IMR-90 (cell line): ENCODE data around the gene MED12. TPM values are rescaled to one million over a fixed set of nuclear protein-coding genes. Genes with fewer than 3 reads are reported as not detected.

ENCODE experiments used
- ATAC-seq: fragments of 200-7000 bp; cut with Tn5 transposase; 2 replicates; pipeline ENCODE4 v1.9.1; 2020; ENCODE audit warnings: low read depth, mild to moderate bottlenecking, moderate library complexity
- BruUV-seq: library from RNA; stranded (reverse); fragments of 400-500 nt; replicated peaks from 2 replicates; lab custom pipeline; 2021; lab: Mats Ljungman, UMichigan
- CTCF ChIA-PET: fragments of 300-600 bp; formaldehyde crosslinking; extraction: SDS; loops from one replicate; lab custom pipeline; 2021; ENCODE audit warnings: antibody characterized with exemption; lab: Yijun Ruan, JAX
- POLR2A ChIA-PET: fragments of 300-600 bp; sonication (Branson Sonifier 250); formaldehyde crosslinking; loops from one replicate; lab custom pipeline; 2022; ENCODE audit warnings: antibody characterized with exemption; ENCODE audit not compliant: unreplicated experiment; lab: Charles Lee
- DNase-seq: peaks from one replicate; pipeline ENCODE4 v3.0.0; 2013
- H2AFZ ChIP-seq: replicated peaks from 2 replicates; pipeline ENCODE3; 2013; ENCODE audit warnings: low read length, mild to moderate bottlenecking; ENCODE audit not compliant: poor library complexity
- H2AK5ac ChIP-seq: 2 replicates; pipeline ENCODE4 v1.6.1; 2013; ENCODE audit warnings: low read depth, low read length, inconsistent platforms
- H2AK9ac ChIP-seq: replicated peaks from 2 replicates; pipeline ENCODE3; 2013; ENCODE audit warnings: mild to moderate bottlenecking, low read depth, low read length, moderate library complexity; ENCODE audit not compliant: poor library complexity
- H2BK120ac ChIP-seq: 2 replicates; pipeline ENCODE4 v1.6.1; 2013; ENCODE audit warnings: low read depth, low read length, inconsistent platforms
- H2BK15ac ChIP-seq: 3 replicates; pipeline ENCODE4 v1.6.1; 2013; ENCODE audit warnings: low read depth, low read length, inconsistent platforms
- H2BK20ac ChIP-seq: 2 replicates; pipeline ENCODE4 v1.6.1; 2013; ENCODE audit warnings: low read depth, mild to moderate bottlenecking, inconsistent platforms, low read length, moderate library complexity
- H2BK5ac ChIP-seq: 2 replicates; pipeline ENCODE4 v1.6.1; 2013; ENCODE audit warnings: mild to moderate bottlenecking, low read depth, low read length, inconsistent platforms; ENCODE audit not compliant: poor library complexity, severe bottlenecking
- H3K14ac ChIP-seq: replicated peaks from 2 replicates; pipeline ENCODE4 v1.6.1; 2013; ENCODE audit warnings: low read depth, low read length, inconsistent platforms
- H3K18ac ChIP-seq: 2 replicates; pipeline ENCODE4 v1.6.1; 2013; ENCODE audit warnings: low read depth, low read length, control low read depth
- H3K23ac ChIP-seq: 2 replicates; pipeline ENCODE4 v1.6.1; 2013; ENCODE audit warnings: low read depth, low read length, inconsistent platforms
- H3K27ac ChIP-seq: 2 replicates; pipeline ENCODE4 v1.5.1; 2013; ENCODE audit warnings: mild to moderate bottlenecking, control low read depth, low read length; ENCODE audit not compliant: insufficient read depth
- H3K27me3 ChIP-seq: 2 replicates; pipeline ENCODE4 v1.6.1; 2013; ENCODE audit warnings: low read length; ENCODE audit not compliant: control insufficient read depth, insufficient read depth
- H3K36me3 ChIP-seq: 2 replicates; pipeline ENCODE4 v1.6.1; 2013; ENCODE audit warnings: low read length, mixed read lengths; ENCODE audit not compliant: control insufficient read depth, insufficient read depth
- H3K4ac ChIP-seq: 2 replicates; pipeline ENCODE4 v1.6.1; 2013; ENCODE audit warnings: low read depth, low read length, inconsistent platforms
- H3K4me1 ChIP-seq: 2 replicates; pipeline ENCODE4 v1.6.1; 2013; ENCODE audit warnings: low read length, mixed read lengths; ENCODE audit not compliant: control insufficient read depth, insufficient read depth
- H3K4me2 ChIP-seq: 2 replicates; pipeline ENCODE4 v1.6.1; 2013; ENCODE audit warnings: low read depth, mild to moderate bottlenecking, control low read depth, low read length, moderate library complexity
- H3K4me3 ChIP-seq: 2 replicates; pipeline ENCODE4 v1.5.1; 2013; ENCODE audit warnings: low read depth, mild to moderate bottlenecking, control low read depth, low read length, moderate library complexity; ENCODE audit not compliant: insufficient read depth
- H3K56ac ChIP-seq: 2 replicates; pipeline ENCODE4 v1.6.1; 2013; ENCODE audit warnings: low read length, inconsistent platforms; ENCODE audit not compliant: insufficient read depth; ENCODE audit errors: extremely low read depth
- H3K79me1 ChIP-seq, 2 experiments: 2 replicates each; pipeline ENCODE4 v1.6.1; 2013; ENCODE audit warnings: low read length in 2 of 2, inconsistent platforms in 1 of 2, low read depth in 1 of 2
- H3K9ac ChIP-seq: 2 replicates; pipeline ENCODE4 v1.6.1; 2013; ENCODE audit warnings: low read depth, low read length, control low read depth
- H3K9me1 ChIP-seq: 2 replicates; pipeline ENCODE4 v1.6.1; 2013; ENCODE audit warnings: low read length, inconsistent platforms; ENCODE audit not compliant: insufficient read depth
- H3K9me3 ChIP-seq: 2 replicates; pipeline ENCODE4 v1.6.1; 2013; ENCODE audit warnings: low read length; ENCODE audit not compliant: control insufficient read depth, insufficient read depth
- H4K20me1 ChIP-seq: 2 replicates; pipeline ENCODE4 v1.6.1; 2013; ENCODE audit warnings: low read length, inconsistent platforms; ENCODE audit not compliant: insufficient read depth
- H4K5ac ChIP-seq: 2 replicates; pipeline ENCODE4 v1.6.1; 2013; ENCODE audit warnings: mild to moderate bottlenecking, low read depth, low read length, control low read depth
- H4K8ac ChIP-seq, 2 experiments: 2 replicates each; pipeline ENCODE4 v1.6.1; 2013; ENCODE audit warnings: low read depth in 2 of 2, low read length in 2 of 2, control low read depth in 1 of 2, inconsistent platforms in 1 of 2
- H4K91ac ChIP-seq: 2 replicates; pipeline ENCODE4 v1.6.1; 2013; ENCODE audit warnings: low read depth, low read length, inconsistent platforms; ENCODE audit not compliant: insufficient read depth
- BHLHE40 ChIP-seq: fragments of 150-350 bp; IDR thresholded peaks from 2 replicates; pipeline ENCODE4 v1.6.1; 2016; ENCODE audit warnings: mild to moderate bottlenecking, low read depth, low read length
- CEBPB ChIP-seq: IDR thresholded peaks from 2 replicates; pipeline ENCODE4 v1.6.1; 2012; ENCODE audit warnings: low read depth, low read length, improper control_type of control experiment
- CHD1 ChIP-seq: IDR thresholded peaks from 2 replicates; pipeline ENCODE4 v1.6.1; 2012; ENCODE audit warnings: low read depth, low read length, improper control_type of control experiment
- CTCF ChIP-seq: conservative IDR thresholded peaks from 2 replicates; pipeline ENCODE4 v1.5.1; 2012; ENCODE audit warnings: mild to moderate bottlenecking, low read depth, low read length, improper control_type of control experiment
- ELK1 ChIP-seq: fragments of 150-350 bp; IDR thresholded peaks from 2 replicates; pipeline ENCODE4 v1.6.1; 2016; ENCODE audit warnings: low read depth, mild to moderate bottlenecking, low read length, moderate library complexity, borderline replicate concordance
- FOS ChIP-seq: fragments of 150-350 bp; IDR thresholded peaks from 2 replicates; pipeline ENCODE4 v1.6.1; 2016; ENCODE audit warnings: low read depth, low read length
- MAFK ChIP-seq: IDR thresholded peaks from 2 replicates; pipeline ENCODE4 v1.6.1; 2012; ENCODE audit warnings: low read depth, low read length, improper control_type of control experiment
- MAZ ChIP-seq: IDR thresholded peaks from 2 replicates; pipeline ENCODE4 v1.6.1; 2012; ENCODE audit warnings: low read depth, mild to moderate bottlenecking, low read length, improper control_type of control experiment, moderate library complexity, borderline replicate concordance
- MXI1 ChIP-seq: IDR thresholded peaks from 2 replicates; pipeline ENCODE4 v1.6.1; 2012; ENCODE audit warnings: low read depth, mild to moderate bottlenecking, low read length, moderate library complexity, borderline replicate concordance
- NFE2L2 ChIP-seq: fragments of 150-350 bp; IDR thresholded peaks from 2 replicates; pipeline ENCODE4 v1.6.1; 2016; ENCODE audit warnings: low read depth, mild to moderate bottlenecking, low read length
- POLR2A ChIP-seq: IDR thresholded peaks from 2 replicates; pipeline ENCODE4 v1.6.1; 2012; ENCODE audit warnings: mild to moderate bottlenecking, low read depth, low read length
- RAD21 ChIP-seq: IDR thresholded peaks from 2 replicates; pipeline ENCODE4 v1.6.1; 2012; ENCODE audit warnings: low read length, improper control_type of control experiment
- RCOR1 ChIP-seq: IDR thresholded peaks from 2 replicates; pipeline ENCODE4 v1.6.1; 2012; ENCODE audit warnings: mild to moderate bottlenecking, low read length, improper control_type of control experiment; ENCODE audit not compliant: insufficient replicate concordance
- RFX5 ChIP-seq: IDR thresholded peaks from 2 replicates; pipeline ENCODE4 v1.8.0; 2012; ENCODE audit warnings: low read depth, mild to moderate bottlenecking, low read length, moderate library complexity
- SMC3 ChIP-seq: fragments of 150-350 bp; IDR thresholded peaks from 2 replicates; pipeline ENCODE4 v1.6.1; 2016; ENCODE audit warnings: low read depth, mild to moderate bottlenecking, antibody characterized with exemption, low read length, moderate library complexity
- USF2 ChIP-seq: fragments of 150-350 bp; IDR thresholded peaks from 2 replicates; pipeline ENCODE4 v1.6.1; 2017; ENCODE audit warnings: mild to moderate bottlenecking, antibody characterized with exemption, low read length, low read depth
- WGBS, 2 experiments: methylation state at CpG; one replicate each; pipeline versions ENCODE4 v1.1.5 to v1.1.7; 2013; ENCODE audit warnings: missing lambda C conversion rate in 2 of 2; ENCODE audit not compliant: insufficient read length in 1 of 2; ENCODE audit errors: extremely low coverage in 2 of 2; 5-methylcytosine and 5-hydroxymethylcytosine counted together
- dilution Hi-C: fragments of 300-500 bp; cut with HindIII; formaldehyde crosslinking; loops from one replicate; pipeline ENCODE4 v1.14.3; 2018; ENCODE audit warnings: low sequenced_read_pairs; ENCODE audit not compliant: unreplicated experiment
- in situ Hi-C: fragments of 300-500 bp; cut with MboI; formaldehyde crosslinking; loops from 3 replicates; pipeline ENCODE4 v1.14.3; 2019; ENCODE audit warnings: low sequenced_read_pairs, inconsistent platforms, mixed read lengths
- intact Hi-C: fragments of 100-400 bp; cut with micrococcal nuclease; formaldehyde crosslinking; loops from 2 replicates; pipeline ENCODE4 v1.10.0; 2022
- polyA plus RNA-seq, 3 experiments: library from polyadenylated mRNA; depleted of rRNA; stranded (reverse); fragments of >200 nt; gene quantifications; 2 replicates each; pipeline ENCODE4 v1.2.3, GENCODE V29; 2012; ENCODE audit warnings: low replicate concordance in 1 of 3
- total RNA-seq: library from RNA; depleted of rRNA; stranded (reverse); fragments of >200 nt; gene quantifications from 2 replicates; pipeline ENCODE4 v1.2.3, GENCODE V29; 2012

The MED12 gene
- total and polyA plus RNA-seq, 2 of the 4 experiments (the other 2 are of a cell fraction) = 9.1 to 19.8 TPM

- BruUV-seq = no TSS peak
- no peaks in the 10 kb centered on the region for H3K4me1 ChIP-seq
- H3K23ac ChIP-seq = no peak overlapping the region
- no peak for DNase-seq
- no CpG with 5 or more reads among the region's 5 CpGs for WGBS, 2 experiments
- no peak overlapping the region for H3K4me2 ChIP-seq
- no peak overlapping the region for H4K5ac ChIP-seq
- H3K18ac ChIP-seq = no peak overlapping the region
- no peak overlapping the region for H2BK20ac ChIP-seq
- TF ChIP-seq RAD21 (no peak), NFE2L2 (no peak), CEBPB (no peak), MXI1 (no peak), USF2 (no peak), ELK1 (no peak), POLR2A (no peak), MAZ (no peak), MAFK (no peak), BHLHE40 (no peak), SMC3 (no peak), RFX5 (no peak), CHD1 (no peak), RCOR1 (no peak), CTCF (no peak), FOS (no peak)
- no peak overlapping the region for H3K56ac ChIP-seq
- H4K8ac ChIP-seq = no peak overlapping the region
- no peaks in the 10 kb centered on the region for H3K9me3 ChIP-seq
- no peaks in the 10 kb centered on the region for H3K36me3 ChIP-seq
- no peaks in the 10 kb centered on the region for H3K79me1 ChIP-seq
- intact Hi-C loops (no loop called here), in situ Hi-C loops (loop anchor here (5.0 kb wide), 1 partner anchor 408 kb away; no protein-coding TSS in a partner anchor), dilution Hi-C loops (no loop called here)
- H2BK120ac ChIP-seq = no peak overlapping the region
- H2AK5ac ChIP-seq = no peak overlapping the region
- no peak overlapping the region for H2AFZ ChIP-seq
- H2BK5ac ChIP-seq = no peak overlapping the region
- H4K20me1 ChIP-seq = no peaks in the 10 kb centered on the region
- ChIA-PET POLR2A (no interaction called here), CTCF (no interaction called here)
- H2AK9ac ChIP-seq = no peak overlapping the region
- no peaks in the 10 kb centered on the region for H3K9me1 ChIP-seq
- H3K4ac ChIP-seq = no peak overlapping the region
- no peak overlapping the region for H4K91ac ChIP-seq
- no peak overlapping the region for H3K4me3 ChIP-seq
- no peak overlapping the region for H2BK15ac ChIP-seq
- ATAC-seq = no peak
- no peak overlapping the region for H3K14ac ChIP-seq
- peaks cover 6% of the 10 kb centered on the region for H3K27me3 ChIP-seq
- no peak overlapping the region for H3K9ac ChIP-seq
- no peak overlapping the region for H3K27ac ChIP-seq
Observed at GRCh38 chrX:71175531-71175930, 57.1 kb downstream of the MED12 start.
